22Rv1 (cell line): ENCODE data around the gene TRAM2.

Experiments
- H3K27ac ChIP-seq: fragments of 450-650 bp; 2 replicates; pipeline ENCODE4 v1.5.1; 2017
- CTCF ChIP-seq: fragments of 450-650 bp; IDR thresholded peaks from 2 replicates; pipeline ENCODE4 v1.5.1; 2017; ENCODE audit warnings: mild to moderate bottlenecking
- ZFX ChIP-seq: fragments of 450-650 bp; IDR thresholded peaks from 2 replicates; pipeline ENCODE4 v1.6.1; 2017; ENCODE audit warnings: antibody characterized with exemption, borderline replicate concordance

The TRAM2 gene

GRCh38 chr6:52531396-52531795, 45.5 kb downstream of the TRAM2 start:
- H3K27ac ChIP-seq = no peak overlapping the region
- TF ChIP-seq CTCF (no peak), ZFX (no peak)

DNA sequence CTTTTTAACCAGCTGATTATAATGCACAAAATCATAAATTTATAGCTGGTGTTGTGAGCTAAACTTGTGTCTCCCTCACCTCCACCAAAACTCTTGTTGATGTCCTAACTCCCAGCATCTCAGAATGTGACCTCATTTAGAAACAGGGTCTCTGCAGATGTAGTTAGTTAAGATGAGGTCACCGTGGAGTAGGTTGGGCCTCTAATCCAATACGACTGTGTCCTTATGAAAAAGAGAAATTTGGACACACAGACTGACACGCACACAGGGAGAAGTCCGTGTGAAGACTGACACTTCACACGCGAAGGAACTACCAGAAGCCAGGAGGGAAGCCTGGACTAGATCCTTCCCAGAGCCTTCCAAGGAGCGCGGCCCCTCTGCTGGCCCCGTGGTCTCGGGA, 46.5 kb downstream of the TRAM2 start:
- H3K27ac ChIP-seq = no peak overlapping the region
- no peak for TF ChIP-seq CTCF
- no peak for TF ChIP-seq ZFX

GRCh38 chr6:52529311-52529710, 47.5 kb downstream of the TRAM2 start:
- no peak for TF ChIP-seq CTCF
- TF ChIP-seq ZFX = no peak
- H3K27ac ChIP-seq = no peak overlapping the region

GRCh38 chr6:52527436-52527835, 49.4 kb downstream of the TRAM2 start:
- no peak overlapping the region for H3K27ac ChIP-seq
- TF ChIP-seq CTCF (no peak), ZFX (no peak)

DNA sequence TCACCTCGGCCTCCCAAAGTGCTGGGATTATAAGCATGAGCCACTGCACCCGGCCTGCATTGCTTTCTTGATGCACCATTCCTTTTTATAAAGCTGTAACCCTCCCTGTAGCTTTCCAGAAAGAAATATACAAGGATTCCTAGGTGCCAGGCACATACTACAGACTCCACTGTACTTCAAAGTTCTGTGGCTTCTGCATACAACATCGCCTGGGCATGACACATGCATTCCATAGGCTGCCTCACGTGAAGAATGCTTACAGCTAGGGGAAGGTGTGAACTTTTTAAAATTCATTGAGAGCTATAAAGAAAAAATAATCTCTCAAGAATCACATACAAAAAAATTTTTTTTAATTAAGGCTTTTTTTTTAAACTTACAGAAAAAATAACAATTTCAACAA, 50.2 kb downstream of the TRAM2 start:
- no peak for TF ChIP-seq ZFX
- TF ChIP-seq CTCF = no peak
- H3K27ac ChIP-seq = no peak overlapping the region

GRCh38 chr6:52524918-52525317, 51.9 kb downstream of the TRAM2 start:
- H3K27ac ChIP-seq = no peak overlapping the region
- no peak for TF ChIP-seq CTCF
- no peak for TF ChIP-seq ZFX

GRCh38 chr6:52523378-52524142, 53.3 kb downstream of the TRAM2 start:
- no peak for TF ChIP-seq CTCF
- no peak for TF ChIP-seq ZFX
- H3K27ac ChIP-seq = no peak overlapping the region
